NCI-H2107 (cell line): ENCODE measurements around the gene PARD3.

Experiments
- DNase-seq: peaks from one replicate; lab custom pipeline; 2025; lab: John Stamatoyannopoulos, UW

Gene PARD3

GRCh38 chr10:34824870-34825269, 9.8 kb upstream of the PARD3 start:
- no peak for DNase-seq

GRCh38 chr10:34821587-34822585, 6.8 kb upstream of the PARD3 start:
- DNase-seq = no peak

- DNase-seq = no peak
Observed at GRCh38 chr10:34817586-34817985, 2.5 kb upstream of the PARD3 start.

GRCh38 chr10:34817054-34817453, 2.0 kb upstream of the PARD3 start:
- DNase-seq = no peak

GRCh38 chr10:34816501-34817002, 1.5 kb upstream of the PARD3 start:
- no peak for DNase-seq

GRCh38 chr10:34816085-34816496, 995 bp upstream of the PARD3 start:
- no peak for DNase-seq

- no peak for DNase-seq
Observed at GRCh38 chr10:34814913-34815184, 247 bp downstream of the PARD3 start.

- DNase-seq = no peak
Observed at GRCh38 chr10:34814223-34814912, 728 bp downstream of the PARD3 start.

GRCh38 chr10:34813626-34814222, 1.4 kb downstream of the PARD3 start:
- DNase-seq = no peak

GRCh38 chr10:34812771-34813170, 2.3 kb downstream of the PARD3 start:
- DNase-seq = no peak

- DNase-seq = no peak
Observed at GRCh38 chr10:34811968-34812514, 3.1 kb downstream of the PARD3 start.

- no peak for DNase-seq
Observed at GRCh38 chr10:34811126-34811967, 3.7 kb downstream of the PARD3 start.

- DNase-seq = no peak
Observed at GRCh38 chr10:34809796-34810195, 5.3 kb downstream of the PARD3 start.

GRCh38 chr10:34808801-34809745, 6.0 kb downstream of the PARD3 start:
- DNase-seq = peak; percentile 37

- DNase-seq = no peak
Observed at GRCh38 chr10:34808336-34808735, 6.8 kb downstream of the PARD3 start.

GRCh38 chr10:34804306-34804705, 10.8 kb downstream of the PARD3 start:
- DNase-seq = no peak

GRCh38 chr10:34802692-34803091, 12.4 kb downstream of the PARD3 start:
- DNase-seq = no peak

GRCh38 chr10:34801097-34801733, 13.9 kb downstream of the PARD3 start:
- no peak for DNase-seq

GRCh38 chr10:34800624-34801023, 14.5 kb downstream of the PARD3 start:
- no peak for DNase-seq

- DNase-seq = no peak
Observed at GRCh38 chr10:34798654-34799053, 16.4 kb downstream of the PARD3 start.
